ENCODE data around the gene EXO1.
"Not testable (repeated sequence)": the region's sequence is repeated elsewhere in the genome, so short reads cannot be mapped to it uniquely, and the experiment has no call there.

The EXO1 gene

DNA sequence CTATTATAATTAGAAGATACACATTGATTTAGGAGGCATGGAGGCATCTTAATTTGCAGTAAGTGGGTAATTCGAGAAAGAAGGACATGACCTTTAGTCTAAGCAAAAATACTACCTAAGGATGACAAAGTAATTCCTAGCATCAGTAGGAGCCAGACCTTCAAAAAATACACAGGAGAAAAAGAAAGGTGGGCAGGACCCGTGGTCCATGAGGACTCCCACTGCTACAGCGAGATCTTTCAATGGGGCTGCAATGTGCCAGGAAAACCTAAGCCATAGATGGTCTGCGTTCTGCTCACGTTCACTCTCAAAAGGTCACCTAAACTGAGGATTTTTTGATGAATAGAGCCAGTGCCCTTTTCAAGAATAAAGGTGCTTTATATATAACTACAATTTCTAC lies 10.6 kb upstream of the EXO1 start:
- DNase-seq = no peak

DNA sequence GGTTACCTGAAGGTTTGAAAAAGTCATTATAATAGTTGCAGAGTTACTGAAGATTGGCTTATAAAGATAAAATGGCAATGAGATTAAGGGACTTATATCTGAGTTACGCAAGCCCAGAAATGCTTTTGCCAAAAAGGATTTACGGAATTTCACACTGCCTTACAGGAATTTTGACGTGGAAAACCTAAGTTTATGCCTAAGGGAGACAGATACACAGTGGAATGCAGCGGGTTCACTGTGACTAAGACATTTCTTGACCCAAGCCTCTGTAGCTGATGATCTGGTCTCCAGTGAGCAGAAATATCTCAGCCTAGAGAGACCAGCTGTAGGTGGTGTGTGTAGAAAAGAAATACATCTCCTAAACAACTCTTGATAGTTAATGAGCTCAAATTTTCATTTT lies 10.1 kb upstream of the EXO1 start:
- DNase-seq = no peak

DNA sequence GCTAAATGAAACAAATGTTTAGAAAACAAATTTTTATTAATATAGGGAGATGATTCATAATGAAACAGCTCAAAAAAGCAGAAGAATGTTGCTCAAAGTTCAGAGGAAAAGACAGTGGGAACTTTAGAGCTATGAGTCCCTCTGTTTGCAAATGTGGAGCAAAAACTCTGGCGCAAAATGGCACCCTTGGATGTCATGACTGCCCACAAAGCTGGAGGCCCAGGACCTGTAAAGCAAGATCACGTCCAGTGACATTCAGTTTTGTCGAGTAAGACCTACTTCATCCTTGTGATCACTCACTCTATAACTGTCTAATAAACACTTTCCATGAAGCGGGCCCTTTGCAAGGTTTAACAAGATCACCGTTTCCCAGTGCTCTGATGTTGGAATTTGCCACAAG lies 9.1 kb upstream of the EXO1 start:
- DNase-seq = no peak

- DNase-seq = no peak
These were observed 8.5 kb upstream of the EXO1 start for GRCh38 chr1:241839369-241839979.

DNA sequence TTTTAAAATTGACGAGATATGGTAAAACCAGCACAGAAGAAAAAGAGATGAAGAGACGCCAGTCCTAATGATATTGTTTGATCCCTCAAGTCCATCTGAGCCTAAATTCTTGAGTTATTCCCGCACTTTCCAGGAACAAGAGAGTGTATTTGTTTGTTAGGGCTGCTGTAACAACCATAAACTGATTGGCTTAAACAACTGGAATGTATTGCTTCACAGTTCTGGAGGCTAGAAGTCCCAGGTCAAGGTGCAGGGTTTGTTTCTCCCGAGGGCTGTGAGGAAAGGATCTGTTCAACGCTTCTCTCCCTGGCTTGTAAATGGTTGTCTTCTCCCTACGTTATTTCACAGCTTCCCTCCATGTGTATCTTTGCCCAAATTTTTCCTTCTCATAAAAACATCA lies 7.8 kb upstream of the EXO1 start:
- no peak for DNase-seq

DNA sequence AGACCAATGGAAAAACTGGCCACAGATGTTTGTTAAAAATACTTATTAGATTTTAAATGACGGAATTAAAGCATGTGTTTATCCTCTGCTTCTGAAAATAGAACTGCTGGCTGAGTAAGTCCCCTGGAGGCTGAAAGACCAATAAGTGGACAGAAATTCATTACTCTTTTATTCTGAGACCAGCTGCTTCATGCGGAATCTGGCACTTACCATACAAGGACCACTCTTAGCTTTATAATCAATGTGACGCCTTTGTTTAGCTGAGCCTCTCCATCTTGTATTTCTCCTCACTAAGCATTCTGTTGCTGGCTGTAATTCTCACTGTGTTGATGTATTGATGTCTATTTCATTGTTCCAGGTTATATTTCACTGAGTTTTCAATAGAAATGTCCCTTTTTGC lies 6.3 kb upstream of the EXO1 start:
- DNase-seq = no peak

- DNase-seq = no peak
These were observed 5.4 kb upstream of the EXO1 start for GRCh38 chr1:241842565-241842964.

DNA sequence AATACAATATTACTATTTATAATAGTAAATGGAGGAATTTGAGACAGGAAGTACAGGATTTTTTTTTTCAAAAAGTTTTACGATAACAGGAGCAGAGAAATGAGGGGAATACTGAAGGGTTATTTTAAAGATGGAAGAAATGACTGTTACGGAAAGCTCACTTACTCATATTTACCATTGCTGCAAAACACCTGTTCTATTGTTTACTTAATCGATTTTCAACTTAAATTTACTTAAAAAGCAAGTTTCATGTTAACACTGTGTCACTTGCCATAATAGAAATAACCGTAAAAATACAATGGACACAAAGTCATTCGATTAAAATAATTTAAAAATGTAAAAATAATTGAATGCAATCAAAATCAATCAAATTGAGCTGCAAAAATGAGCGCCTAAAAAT lies 3.4 kb upstream of the EXO1 start:
- DNase-seq = no peak

DNA sequence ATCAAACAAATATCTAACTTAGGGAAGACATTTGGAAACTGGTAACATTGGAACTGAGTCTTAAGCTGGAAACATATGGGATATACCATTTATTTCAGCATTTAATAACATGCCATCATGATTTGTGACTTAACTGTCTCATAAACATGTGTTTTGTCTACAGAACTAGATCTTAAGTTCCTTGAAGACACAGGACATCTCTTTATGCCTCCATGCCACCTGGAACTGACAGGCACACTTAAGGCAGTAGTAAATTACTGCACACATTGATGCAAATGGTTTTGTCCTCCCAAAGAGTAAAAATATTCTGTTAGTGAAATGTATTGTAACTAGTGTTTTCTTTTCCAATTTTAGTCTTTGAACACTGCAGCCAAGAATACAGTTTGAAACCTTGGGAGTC lies 1.6 kb upstream of the EXO1 start:
- DNase-seq = peak; percentile 70

DNA sequence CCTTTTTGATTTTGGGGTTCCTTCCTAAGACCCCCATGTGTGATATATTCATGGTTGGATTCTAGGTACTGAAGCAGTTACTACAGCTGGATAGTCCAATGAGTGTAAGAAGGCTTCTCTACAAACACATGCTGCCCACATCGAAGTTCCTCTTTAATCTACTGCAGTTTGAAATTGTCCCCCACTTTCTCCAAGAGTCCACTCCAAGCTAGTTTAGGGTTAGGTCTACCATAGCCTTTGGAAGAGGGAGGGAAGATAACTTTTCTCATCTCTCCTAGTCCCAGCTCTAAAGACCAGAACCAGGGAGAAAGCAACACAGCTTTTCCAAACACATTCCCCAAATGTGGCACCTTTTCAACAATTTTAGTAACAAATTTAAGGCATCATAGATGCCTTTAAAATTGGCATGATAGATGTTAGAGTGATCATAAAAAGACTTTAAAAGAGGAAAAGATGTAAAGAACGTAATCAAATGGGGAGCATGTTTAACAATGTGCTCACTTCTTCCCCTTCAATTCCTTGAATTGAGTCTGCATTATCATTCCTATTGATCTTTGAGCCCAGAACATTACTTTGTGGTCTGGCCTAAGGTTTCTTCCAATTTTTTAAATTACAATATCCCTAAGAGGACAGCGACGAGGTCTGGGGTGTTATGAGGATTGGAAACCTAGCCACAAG lies 1.0 kb upstream of the EXO1 start:
- peak; percentile 90 for DNase-seq

- DNase-seq = no peak
These were observed 536 bp upstream of the EXO1 start for GRCh38 chr1:241847540-241847795.

DNA sequence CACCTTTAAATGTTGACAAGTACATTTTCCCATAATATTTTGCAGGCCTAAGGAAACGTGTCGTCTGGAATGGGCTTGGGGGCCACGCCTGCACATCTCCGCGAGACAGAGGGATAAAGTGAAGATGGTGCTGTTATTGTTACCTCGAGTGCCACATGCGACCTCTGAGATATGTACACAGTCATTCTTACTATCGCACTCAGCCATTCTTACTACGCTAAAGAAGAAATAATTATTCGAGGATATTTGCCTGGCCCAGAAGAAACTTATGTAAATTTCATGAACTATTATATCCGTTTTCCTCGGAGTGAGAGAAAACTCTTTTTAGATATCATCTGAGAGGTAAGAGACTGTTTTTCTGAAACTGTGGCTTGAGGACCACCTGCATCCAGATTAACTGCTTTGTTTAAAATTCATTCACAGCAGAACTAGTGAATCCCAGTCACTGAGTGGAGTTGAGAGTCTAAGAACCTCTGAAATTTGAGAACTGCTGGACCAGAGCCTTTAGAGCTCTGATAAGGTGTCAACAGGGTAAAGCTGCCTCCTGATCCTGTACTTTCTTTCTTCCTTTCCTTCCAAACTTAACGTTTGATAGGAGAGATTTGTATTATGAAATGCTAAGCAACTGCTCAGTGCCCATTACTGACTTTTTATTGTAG lies 811 bp downstream of the EXO1 start:
- DNase-seq = peak; percentile 46

DNA sequence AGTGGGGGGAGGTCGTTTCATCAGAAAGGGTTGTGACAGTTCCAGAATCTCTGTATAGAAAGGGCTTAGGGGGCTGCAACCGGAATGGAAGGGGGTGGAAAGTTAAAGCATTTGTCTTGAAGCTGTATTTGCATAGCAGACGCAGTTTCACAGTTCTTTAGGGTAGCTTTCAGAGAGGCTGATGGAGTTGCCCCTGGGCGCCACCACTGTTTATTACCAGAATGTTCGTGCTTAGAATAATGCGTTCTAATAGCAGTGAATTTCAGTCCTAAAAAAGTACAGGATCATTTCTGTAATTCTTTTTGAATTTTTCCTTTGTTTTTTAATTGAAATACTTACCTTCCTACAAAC lies 1.3 kb downstream of the EXO1 start:
- no peak for DNase-seq

DNA sequence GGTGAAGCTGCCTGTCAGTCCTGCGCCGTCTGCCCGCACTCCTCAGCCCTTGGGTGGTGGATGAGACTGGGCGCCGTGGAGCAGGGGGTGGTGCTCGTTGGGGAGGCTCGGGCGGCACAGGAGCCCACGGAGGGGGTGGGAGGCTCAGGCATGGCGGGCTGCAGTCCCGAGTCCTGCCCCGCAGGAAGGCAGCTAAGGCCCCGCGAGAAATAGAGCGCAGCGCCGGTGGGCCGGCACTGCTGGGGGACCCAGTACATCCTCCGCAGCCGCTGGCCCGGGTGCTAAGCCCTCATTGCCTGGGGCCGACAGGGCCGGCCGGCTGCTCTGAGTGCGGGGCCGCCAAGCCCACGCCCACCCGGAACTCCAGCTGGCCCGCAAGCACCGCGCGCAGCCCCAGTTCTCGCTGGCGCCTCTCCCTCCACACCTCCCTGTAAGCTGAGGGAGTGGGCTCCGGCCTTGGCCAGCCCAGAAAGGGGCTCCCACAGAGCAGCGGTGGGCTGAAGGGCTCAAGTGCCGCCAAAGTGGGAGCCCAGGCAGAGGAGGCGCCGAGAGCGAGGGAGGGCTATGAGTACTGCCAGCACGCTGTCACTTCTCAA lies 7.6 kb downstream of the EXO1 start:
- not testable (repeated sequence) for DNase-seq

DNA sequence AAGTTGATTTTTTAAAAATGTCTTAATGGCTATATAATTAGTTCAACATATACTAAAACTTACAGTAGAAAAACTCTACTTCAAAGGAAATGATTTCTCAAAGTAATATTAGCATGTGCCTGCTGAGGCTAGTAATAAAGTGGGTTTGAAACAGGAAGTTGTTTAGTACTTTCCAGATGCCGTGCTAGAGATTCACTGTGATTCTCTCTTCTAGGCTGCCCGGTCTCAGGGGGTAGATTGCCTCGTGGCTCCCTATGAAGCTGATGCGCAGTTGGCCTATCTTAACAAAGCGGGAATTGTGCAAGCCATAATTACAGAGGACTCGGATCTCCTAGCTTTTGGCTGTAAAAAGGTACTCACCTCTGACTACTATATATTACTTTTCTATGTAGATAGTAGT lies 9.1 kb downstream of the EXO1 start:
- DNase-seq = no peak

DNA sequence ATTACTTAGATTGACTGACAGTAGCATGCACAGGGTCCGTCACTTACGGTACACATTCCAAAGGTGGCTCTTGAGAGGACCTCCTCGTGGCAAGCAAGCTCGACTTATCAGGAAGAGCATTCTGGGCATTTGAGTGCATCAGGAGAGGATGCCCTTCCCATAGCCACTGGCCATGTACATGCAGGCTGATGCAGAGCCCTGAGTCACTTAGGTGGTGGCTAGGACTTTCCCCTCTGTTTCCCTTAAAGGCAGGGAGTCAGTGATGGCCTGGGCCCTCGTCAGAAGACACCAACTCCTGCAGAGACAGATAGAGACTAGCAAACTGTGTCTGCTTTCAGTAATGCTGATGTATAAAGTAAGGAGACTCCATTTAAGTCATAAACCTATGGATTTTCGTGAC lies 12.9 kb downstream of the EXO1 start:
- no peak for DNase-seq

- no peak for DNase-seq
These were observed 21.0 kb downstream of the EXO1 start for GRCh38 chr1:241869022-241869421.

DNA sequence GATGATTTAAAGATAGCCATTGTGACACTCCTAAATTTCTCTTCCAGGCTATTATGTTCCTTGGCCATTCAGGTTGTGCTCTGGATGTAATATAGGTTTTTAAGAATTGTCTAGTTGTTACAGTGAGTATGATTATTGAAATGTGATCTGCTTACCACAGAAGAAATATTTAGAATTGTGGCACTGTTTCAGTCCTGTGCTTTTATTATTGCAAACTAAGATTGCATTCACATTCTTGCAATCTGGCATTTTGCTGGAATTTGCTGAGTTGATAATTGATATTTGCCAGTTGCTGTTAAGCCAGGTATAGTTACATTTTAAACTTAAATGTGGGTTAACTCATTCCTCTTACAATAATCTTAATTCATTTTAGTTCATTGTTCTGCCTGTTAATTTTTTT lies 22.3 kb downstream of the EXO1 start:
- no peak for DNase-seq

DNA sequence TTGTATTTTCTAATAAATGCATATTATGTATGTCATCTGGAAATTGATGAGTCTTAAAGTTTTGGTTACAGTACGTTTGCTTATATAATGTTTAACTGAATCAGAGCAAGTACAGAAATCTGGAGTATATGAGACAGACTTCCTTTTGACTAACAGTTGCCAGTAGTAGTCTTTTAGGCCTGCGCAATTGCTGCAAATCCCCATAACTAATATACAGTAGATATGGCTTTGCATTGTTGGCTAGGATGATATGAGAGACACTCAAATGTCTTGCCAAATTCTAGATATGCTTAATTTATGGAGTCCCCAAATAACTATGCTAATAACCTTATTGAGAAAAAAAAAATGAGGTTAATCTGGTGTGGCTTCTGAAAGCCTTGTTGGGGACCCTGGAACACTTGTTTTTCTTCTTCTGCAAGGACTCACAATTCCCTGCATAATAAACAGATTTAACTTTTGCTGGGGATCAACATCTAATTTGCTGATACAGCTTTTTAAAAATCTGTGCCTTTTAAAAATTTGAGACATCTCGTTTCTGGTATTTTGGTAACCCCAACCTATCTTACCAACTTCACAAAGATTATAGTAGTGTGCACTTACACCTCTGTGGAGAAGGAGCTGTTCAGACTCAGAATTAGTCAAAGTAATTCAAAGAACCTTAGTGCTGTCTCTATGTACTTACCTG lies 22.9 kb downstream of the EXO1 start:
- no peak for DNase-seq

- no peak for DNase-seq
These were observed 33.4 kb downstream of the EXO1 start for GRCh38 chr1:241881440-241881839.

- DNase-seq = no peak
These were observed 35.2 kb downstream of the EXO1 start for GRCh38 chr1:241883159-241883558.

DNA sequence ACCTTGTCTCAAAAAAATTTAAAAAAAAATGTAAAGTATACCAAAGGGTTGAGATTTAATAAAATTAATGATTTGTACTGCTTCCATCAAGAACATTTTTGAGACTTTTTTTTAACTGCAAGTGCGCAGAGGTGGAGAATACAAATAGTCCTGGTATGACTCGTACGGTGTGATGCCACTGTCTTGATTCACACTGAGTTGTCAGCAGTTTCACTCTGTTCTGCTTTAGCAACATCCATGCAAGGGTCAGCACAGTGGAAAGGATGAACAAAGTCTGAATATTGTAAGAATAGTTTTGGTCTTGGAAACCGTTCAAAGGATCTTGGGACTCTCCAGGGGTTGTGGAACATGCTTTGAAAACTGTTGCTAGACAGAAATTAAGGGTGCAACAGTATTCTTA lies 40.2 kb downstream of the EXO1 start:
- no peak for DNase-seq

- no peak for DNase-seq
These were observed 43.3 kb downstream of the EXO1 start for GRCh38 chr1:241891296-241891695.

DNA sequence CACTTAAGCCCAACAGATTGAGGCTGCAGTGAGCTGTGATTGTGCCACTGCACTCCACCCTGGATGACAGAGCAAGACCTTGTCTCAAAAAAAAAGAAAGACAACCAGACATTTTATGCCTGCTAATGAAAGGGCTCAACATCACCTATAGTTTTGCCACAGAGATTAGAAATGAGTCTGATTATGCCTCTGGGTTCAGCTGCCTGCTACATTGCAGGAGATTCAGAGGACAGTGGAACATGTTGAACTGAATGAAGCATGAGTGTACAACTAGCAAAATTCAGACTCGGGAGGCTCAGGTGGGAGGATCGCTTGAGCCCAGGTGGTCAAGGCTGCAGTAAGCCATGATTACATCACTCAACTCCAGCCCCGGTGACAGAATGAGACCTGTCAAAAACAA lies 46.0 kb downstream of the EXO1 start:
- DNase-seq = no peak
